Parathyroid adenoma (tissue), 2 donors: ENCODE measurements around the gene LAMP5.

ENCODE experiments used
- H2AFZ ChIP-seq: fragments of 300-600 bp; sonication (generic); one replicate; pipeline ENCODE4 v1.7.0; 2017; ENCODE audit warnings: antibody characterized with exemption, mild to moderate bottlenecking
- H3K27ac ChIP-seq: fragments of 300-600 bp; sonication (generic); one replicate; pipeline ENCODE4 v1.7.0; 2017
- H3K27me3 ChIP-seq: fragments of 300-600 bp; sonication (generic); one replicate; pipeline ENCODE4 v1.7.0; 2017; ENCODE audit warnings: low read length; ENCODE audit not compliant: control insufficient read depth, insufficient read depth
- H3K36me3 ChIP-seq: fragments of 300-600 bp; sonication (generic); one replicate; pipeline ENCODE4 v1.7.0; 2017; ENCODE audit warnings: low read length; ENCODE audit not compliant: control insufficient read depth, insufficient read depth
- H3K4me1 ChIP-seq: fragments of 300-600 bp; sonication (generic); one replicate; pipeline ENCODE4 v1.7.0; 2017; ENCODE audit warnings: control low read depth
- H3K4me2 ChIP-seq: fragments of 300-600 bp; sonication (generic); one replicate; pipeline ENCODE4 v1.7.0; 2017; ENCODE audit warnings: low read length
- H3K4me3 ChIP-seq: fragments of 300-600 bp; sonication (generic); one replicate; pipeline ENCODE4 v1.7.0; 2017; ENCODE audit warnings: low read depth, low read length
- H3K79me2 ChIP-seq: fragments of 300-600 bp; sonication (generic); one replicate; pipeline ENCODE4 v1.7.0; 2017; ENCODE audit warnings: control low read depth
- H3K9ac ChIP-seq: fragments of 300-600 bp; sonication (generic); one replicate; pipeline ENCODE4 v1.7.0; 2017; ENCODE audit warnings: mild to moderate bottlenecking
- H3K9me3 ChIP-seq: fragments of 300-600 bp; sonication (generic); one replicate; pipeline ENCODE4 v1.7.0; 2017; ENCODE audit warnings: low read length; ENCODE audit not compliant: control insufficient read depth
- CTCF ChIP-seq: fragments of 300-600 bp; sonication (generic); IDR thresholded peaks from one replicate; pipeline ENCODE4 v1.7.0; 2017; ENCODE audit warnings: antibody characterized with exemption, mild to moderate bottlenecking
- donor health status: primary hyperparathyroidism.

Gene LAMP5

GRCh38 chr20:9490631-9491030 lies 23.8 kb upstream of the LAMP5 start:
- no peak overlapping the region for H3K9ac ChIP-seq
- H2AFZ ChIP-seq = no peak overlapping the region
- H3K27me3 ChIP-seq = no peaks in the 10 kb centered on the region
- no peaks in the 10 kb centered on the region for H3K9me3 ChIP-seq
- no peaks in the 10 kb centered on the region for H3K36me3 ChIP-seq
- no peaks in the 10 kb centered on the region for H3K79me2 ChIP-seq
- H3K4me1 ChIP-seq = no peaks in the 10 kb centered on the region
- no peak overlapping the region for H3K4me2 ChIP-seq
- no peak overlapping the region for H3K4me3 ChIP-seq
- no peak overlapping the region for H3K27ac ChIP-seq
- no peak for TF ChIP-seq CTCF

GRCh38 chr20:9491324-9491723 lies 23.1 kb upstream of the LAMP5 start:
- no peaks in the 10 kb centered on the region for H3K36me3 ChIP-seq
- no peak for TF ChIP-seq CTCF
- H3K9ac ChIP-seq = no peak overlapping the region
- H3K4me2 ChIP-seq = no peak overlapping the region
- H3K79me2 ChIP-seq = no peaks in the 10 kb centered on the region
- no peak overlapping the region for H3K4me3 ChIP-seq
- no peaks in the 10 kb centered on the region for H3K27me3 ChIP-seq
- no peaks in the 10 kb centered on the region for H3K9me3 ChIP-seq
- no peaks in the 10 kb centered on the region for H3K4me1 ChIP-seq
- H2AFZ ChIP-seq = no peak overlapping the region
- no peak overlapping the region for H3K27ac ChIP-seq

GRCh38 chr20:9492067-9492466 lies 22.3 kb upstream of the LAMP5 start:
- no peaks in the 10 kb centered on the region for H3K36me3 ChIP-seq
- no peak for TF ChIP-seq CTCF
- no peak overlapping the region for H3K9ac ChIP-seq
- no peak overlapping the region for H2AFZ ChIP-seq
- H3K4me3 ChIP-seq = no peak overlapping the region
- no peak overlapping the region for H3K4me2 ChIP-seq
- H3K27ac ChIP-seq = no peak overlapping the region
- H3K79me2 ChIP-seq = no peaks in the 10 kb centered on the region
- H3K4me1 ChIP-seq = no peaks in the 10 kb centered on the region
- no peaks in the 10 kb centered on the region for H3K27me3 ChIP-seq
- no peaks in the 10 kb centered on the region for H3K9me3 ChIP-seq

- Histone ChIP-seq H3K36me3 (no peaks in the 10 kb centered on the region), H3K4me1 (no peaks in the 10 kb centered on the region), H3K79me2 (no peaks in the 10 kb centered on the region), H3K27me3 (no peaks in the 10 kb centered on the region), H3K9ac (no peak overlapping the region), H3K4me3 (no peak overlapping the region), H2AFZ (no peak overlapping the region), H3K9me3 (no peaks in the 10 kb centered on the region), H3K27ac (no peak overlapping the region), H3K4me2 (no peak overlapping the region)
- no peak for TF ChIP-seq CTCF
These were observed 20.6 kb upstream of the LAMP5 start for GRCh38 chr20:9493803-9494202.

- no peaks in the 10 kb centered on the region for H3K27me3 ChIP-seq
- no peak overlapping the region for H3K4me3 ChIP-seq
- no peaks in the 10 kb centered on the region for H3K36me3 ChIP-seq
- H3K9me3 ChIP-seq = no peaks in the 10 kb centered on the region
- no peak overlapping the region for H3K27ac ChIP-seq
- no peak for TF ChIP-seq CTCF
- no peaks in the 10 kb centered on the region for H3K79me2 ChIP-seq
- no peaks in the 10 kb centered on the region for H3K4me1 ChIP-seq
- H3K4me2 ChIP-seq = no peak overlapping the region
- H2AFZ ChIP-seq = no peak overlapping the region
- H3K9ac ChIP-seq = no peak overlapping the region
These were observed 18.7 kb upstream of the LAMP5 start for GRCh38 chr20:9495701-9496100.
